HG02623 (cell line): ENCODE measurements around the gene INPP5F.
"Not testable (repeated sequence)": the region's sequence is repeated elsewhere in the genome, so short reads cannot be mapped to it uniquely, and the experiment has no call there.

ENCODE experiments used
- ATAC-seq: cut with Tn5 transposase; IDR thresholded peaks from one replicate; pipeline ENCODE4 v1.9.1; 2021; ENCODE audit warnings: moderate library complexity; ENCODE audit not compliant: unreplicated experiment

Gene INPP5F

GRCh38 chr10:119706521-119707278, 19.1 kb upstream of the INPP5F start:
- ATAC-seq: no peak

- ATAC-seq: not testable (repeated sequence)
Observed at GRCh38 chr10:119707331-119707730, 18.5 kb upstream of the INPP5F start.

DNA sequence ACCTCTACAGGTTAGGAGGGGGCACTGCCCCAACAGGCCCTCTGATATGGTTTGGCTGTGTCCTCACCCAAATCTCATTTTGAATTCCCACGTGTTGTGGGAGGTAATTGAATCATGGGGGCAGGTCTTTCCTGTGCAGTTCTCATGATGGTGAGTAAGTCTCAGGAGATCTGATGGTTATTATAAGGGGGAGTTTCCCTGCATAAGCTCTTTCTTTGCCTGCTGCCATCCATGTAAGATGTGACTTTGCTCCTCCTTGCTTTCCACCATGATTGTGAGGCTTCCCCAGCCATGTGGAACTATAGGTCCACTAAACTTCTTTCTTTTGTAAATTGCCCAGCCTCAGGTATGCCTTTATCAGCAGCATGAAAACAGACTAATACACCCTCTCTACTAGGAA, 14.9 kb upstream of the INPP5F start:
- ATAC-seq: not testable (repeated sequence)

GRCh38 chr10:119713744-119714483, 11.9 kb upstream of the INPP5F start:
- ATAC-seq: no peak

GRCh38 chr10:119714484-119714816, 11.4 kb upstream of the INPP5F start:
- ATAC-seq: no peak

GRCh38 chr10:119715628-119716505, 10.0 kb upstream of the INPP5F start:
- ATAC-seq: no peak

DNA sequence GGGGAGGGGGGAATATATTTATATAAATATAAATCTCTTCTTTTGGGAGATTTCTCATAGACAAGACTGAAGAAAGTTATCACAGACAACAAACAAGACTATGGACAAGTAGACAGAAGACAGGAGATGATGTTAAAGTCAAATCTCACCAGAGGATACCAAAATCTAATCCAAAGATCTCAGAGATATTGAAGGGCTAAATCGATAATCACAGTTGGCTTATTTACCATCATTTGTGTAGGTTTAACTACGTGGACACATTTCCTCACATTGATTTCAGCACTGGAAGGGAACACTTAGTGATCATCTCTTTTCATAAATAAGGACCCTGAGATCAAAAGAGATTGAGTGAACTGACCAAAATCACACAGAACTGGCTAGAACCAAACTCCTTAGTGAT, 2.7 kb upstream of the INPP5F start:
- ATAC-seq: no peak

DNA sequence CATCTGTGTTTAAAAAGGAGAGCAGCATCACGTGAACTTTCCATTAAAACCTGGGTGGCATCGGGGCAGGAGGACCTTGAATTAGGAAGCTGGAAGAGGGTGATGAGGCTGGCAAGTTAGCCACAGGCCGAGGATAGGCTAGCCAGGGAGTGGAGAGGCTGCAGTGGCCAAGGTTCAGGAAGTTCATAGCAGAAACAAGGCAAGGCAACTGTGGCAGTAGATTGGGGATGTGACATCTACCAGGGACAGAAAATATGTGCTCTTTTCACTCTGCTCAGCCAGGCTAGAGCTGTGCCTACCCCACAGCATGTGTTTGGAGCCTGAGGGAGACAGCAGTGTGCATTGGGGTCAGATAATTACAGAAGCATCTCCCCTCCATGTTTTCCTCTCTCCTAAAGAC, 2.2 kb upstream of the INPP5F start:
- ATAC-seq: no peak

DNA sequence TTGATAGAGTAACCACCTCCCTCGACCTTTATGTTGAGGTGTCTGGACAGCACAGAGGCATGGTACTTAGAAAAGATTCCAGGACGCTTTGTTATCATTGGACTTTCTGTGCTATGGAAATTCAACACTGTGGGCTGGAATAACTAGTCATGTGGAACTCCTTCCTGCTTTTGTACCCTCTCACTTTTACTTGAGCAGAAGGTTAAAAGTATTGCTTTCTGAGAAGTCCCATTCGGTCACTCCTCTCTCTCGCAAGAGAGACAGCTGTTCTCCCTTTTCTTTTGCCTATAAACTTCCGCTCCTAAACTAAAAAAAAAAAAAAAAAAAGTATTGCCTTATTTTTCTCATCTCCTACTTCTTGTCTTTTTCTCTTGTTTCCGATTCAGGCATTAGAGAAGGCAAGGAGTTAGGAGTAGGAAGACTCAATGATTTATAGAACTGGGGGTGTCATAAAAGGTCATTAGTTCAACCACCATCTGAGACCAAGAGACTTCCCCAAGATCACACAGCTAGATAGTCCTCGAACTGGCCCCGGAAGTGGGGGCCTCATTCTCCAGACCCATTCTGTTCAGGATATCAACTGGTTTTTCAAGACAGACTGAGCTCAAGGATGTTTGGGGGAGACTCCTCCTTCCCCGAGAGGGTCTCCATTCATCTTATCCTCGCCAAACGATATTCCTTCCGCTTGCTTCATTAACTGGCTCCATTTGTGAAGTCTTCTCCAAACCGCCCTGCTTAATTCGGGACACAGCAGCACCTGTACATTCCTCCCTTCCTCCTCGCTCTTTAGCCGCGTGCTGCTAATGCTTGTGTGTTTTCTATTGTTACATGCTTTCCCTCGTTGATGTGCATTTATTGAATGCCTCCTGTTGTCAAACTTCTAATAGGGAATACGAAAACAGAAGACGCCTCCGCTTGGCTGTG, 995 bp upstream of the INPP5F start:
- no peak for ATAC-seq

DNA sequence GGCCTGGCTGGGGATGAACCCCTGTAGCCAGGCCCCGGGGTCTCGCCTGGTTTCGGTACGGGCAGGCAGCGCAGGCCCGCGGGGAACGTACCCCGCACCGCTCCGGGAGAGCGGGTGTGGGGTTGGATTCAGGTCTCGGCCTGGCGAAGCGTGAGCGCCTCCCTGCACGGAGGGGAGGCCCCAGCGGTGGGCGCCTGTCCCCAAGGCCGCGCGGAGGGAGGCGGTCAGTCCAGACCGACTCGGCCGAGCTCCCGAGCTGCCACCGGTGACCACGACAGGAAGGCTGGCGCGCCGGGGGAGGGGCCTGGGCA, 378 bp upstream of the INPP5F start:
- no peak for ATAC-seq

DNA sequence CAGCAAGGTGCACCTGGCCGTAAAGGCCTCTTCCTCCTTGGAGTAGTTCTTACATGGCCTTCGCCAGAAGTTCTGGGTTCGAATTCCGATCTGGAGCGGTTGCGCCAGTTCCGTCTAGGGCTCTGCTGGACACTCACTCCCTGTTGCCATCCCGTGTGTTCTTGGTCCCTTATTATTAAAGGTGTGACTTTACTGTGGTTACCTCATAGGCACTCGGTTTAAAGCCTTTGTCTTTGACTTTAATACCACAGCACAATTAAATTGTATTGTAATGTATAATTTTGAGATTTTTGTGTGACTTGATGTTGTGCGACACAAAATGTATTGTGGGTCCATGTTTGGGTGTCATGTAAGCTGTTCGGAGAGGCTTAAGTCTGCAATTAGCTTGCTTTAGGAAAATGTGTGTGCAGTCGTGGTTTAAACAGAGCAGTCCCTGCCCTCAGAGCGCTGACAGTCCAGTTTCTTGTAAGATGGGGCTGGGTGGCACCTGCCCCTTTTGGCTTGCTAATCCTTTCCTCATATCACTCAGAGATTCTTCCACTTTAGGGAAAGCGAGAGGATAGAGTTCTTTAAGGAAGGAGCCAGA, 919 bp downstream of the INPP5F start:
- no peak for ATAC-seq

GRCh38 chr10:119728172-119728800, 2.4 kb downstream of the INPP5F start:
- ATAC-seq: no peak

- no peak for ATAC-seq
Observed at GRCh38 chr10:119734396-119735332, 8.8 kb downstream of the INPP5F start.

- ATAC-seq: no peak
Observed at GRCh38 chr10:119735451-119735850, 9.6 kb downstream of the INPP5F start.

- no peak for ATAC-seq
Observed at GRCh38 chr10:119736220-119736619, 10.4 kb downstream of the INPP5F start.

GRCh38 chr10:119737039-119737663, 11.3 kb downstream of the INPP5F start:
- ATAC-seq: no peak

DNA sequence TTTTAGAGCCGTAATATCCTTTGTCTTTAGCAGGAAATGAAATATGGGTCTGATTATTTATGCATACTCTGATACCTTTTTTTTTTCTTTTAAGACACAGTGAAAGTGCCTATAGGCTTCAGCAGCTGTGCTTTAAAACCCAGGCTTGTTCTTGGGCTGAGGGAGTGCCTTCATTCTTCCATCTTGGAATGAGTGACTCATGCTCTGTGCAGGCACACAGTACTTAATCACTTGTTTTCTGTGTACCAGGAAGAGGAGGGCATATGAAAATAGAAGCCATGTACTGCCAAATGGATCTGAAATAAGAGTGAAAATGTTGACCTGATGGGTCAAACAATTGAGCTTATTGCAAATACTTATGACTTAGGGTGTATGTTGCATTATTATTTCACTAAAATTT, 12.0 kb downstream of the INPP5F start:
- no peak for ATAC-seq

DNA sequence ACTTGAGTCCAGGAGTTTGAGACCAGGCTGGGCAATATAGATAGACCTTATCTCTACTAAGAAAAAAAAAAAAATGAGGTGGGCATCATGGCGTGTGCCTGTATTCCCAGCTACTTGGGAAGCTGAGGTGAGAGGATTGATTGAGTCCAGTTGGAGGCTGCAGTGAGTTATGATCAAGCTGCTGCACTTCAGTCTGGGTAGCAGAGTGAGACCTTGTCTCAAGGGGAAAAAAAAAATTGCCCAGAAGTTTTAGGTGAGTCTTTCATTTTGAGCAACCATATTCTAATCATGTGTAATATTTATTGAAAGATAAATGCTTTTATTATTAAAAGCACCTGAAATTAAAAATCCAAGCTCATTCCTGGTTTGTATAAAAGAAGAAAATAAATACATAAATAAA, 13.1 kb downstream of the INPP5F start:
- ATAC-seq: no peak
